ENCODE data around the gene S100PBP. TPM values are rescaled to one million over a fixed set of nuclear protein-coding genes. Genes with fewer than 3 reads are reported as not detected.

The S100PBP gene
- total and polyA plus RNA-seq, 9 of the 15 experiments (the other 6 are each of a cell fraction or from before 2014, with no cell fraction given), result 22.9 to 60.2 (median 32.9) TPM

DNA sequence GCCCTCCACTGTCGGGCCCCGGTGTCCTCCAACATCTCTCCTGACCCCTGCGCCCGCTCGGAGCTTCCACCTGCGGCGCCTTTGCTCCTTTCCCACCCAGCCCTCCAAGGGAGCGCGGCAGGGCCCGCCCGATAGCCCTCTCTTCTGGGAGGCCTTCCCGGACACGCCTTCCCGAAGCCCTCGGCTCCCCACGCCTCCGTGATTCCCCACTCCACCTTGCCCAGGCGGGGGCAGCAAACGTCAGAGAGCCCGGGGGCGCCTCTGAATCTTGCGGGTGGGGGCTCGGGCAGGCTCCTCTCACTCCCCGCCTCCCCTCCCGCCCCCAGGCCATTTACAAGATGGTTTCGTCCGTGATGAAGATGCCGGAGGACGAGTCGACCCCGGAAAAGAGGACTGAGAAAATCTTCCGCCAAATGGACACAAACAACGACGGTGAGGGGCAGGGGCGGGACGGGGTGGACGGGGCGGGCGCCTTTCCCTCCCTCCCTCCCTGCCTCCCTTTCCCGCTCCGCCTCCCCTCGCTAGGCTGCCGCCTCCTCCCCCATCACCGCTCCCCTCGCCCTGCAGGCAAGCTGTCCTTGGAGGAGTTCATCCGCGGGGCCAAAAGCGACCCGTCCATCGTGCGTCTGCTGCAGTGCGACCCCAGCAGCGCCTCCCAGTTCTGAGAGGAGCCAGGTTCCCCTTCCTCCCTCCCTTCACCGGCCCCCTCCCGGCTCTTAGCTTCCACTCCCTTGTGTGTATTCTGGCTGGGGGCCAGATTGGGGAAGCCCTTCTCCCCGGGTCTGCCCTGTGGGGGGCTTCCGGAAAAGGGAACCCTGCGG is 76.0 kb downstream of the S100PBP start:
- intact Hi-C loops (cut with micrococcal nuclease) (no loop called here), in situ Hi-C loops (cut with MboI) (loop anchor here (25.0 kb wide), 1 partner anchor 719 kb away; no protein-coding TSS in a partner anchor)
- peak; percentile 59 for FAIRE-seq
- CTCF ChIA-PET (ENCODE audit: low intra/inter-chr PET ratio), result interaction anchor here (0.6 to 2.7 kb wide), 6 partner anchors 113 to 885 kb away, joined by 3 to 18 read pairs (median 4); no protein-coding TSS in a partner anchor
- Histone ChIP-seq H3K36me3 (ENCODE audit: control insufficient read depth, insufficient read depth, low read length) (no peaks in the 10 kb centered on the region), H3K27ac (ENCODE audit: extremely low read depth, low read depth, low read length) (no peak overlapping the region), H2AFZ (ENCODE audit: low read depth, low read length) (peak overlapping the region; percentile 47), H3K4me2 (ENCODE audit: insufficient read depth, low read length) (peak overlapping the region; percentile 60), H3K9ac (ENCODE audit: insufficient read depth in 1 of 2, low read depth in 2 of 2, low read length in 2 of 2) (peak overlapping the region; percentile 21 to 72; a peak in 3 of 4 replicates), H3K27me3 (ENCODE audit: control insufficient read depth in 2 of 2, insufficient read depth in 2 of 2, low read length in 2 of 2) (peaks cover 5 to 68% of the 10 kb centered on the region in 2 experiments; a peak in 3 of 5 replicates), H3K9me1 (ENCODE audit: control insufficient read depth, insufficient read depth, low read length) (no peaks in the 10 kb centered on the region), H3K9me3 (replicated peaks; ENCODE audit: control insufficient read depth, insufficient read depth, low read depth, low read length) (no peaks in the 10 kb centered on the region), H4K20me1 (replicated peaks; ENCODE audit: control insufficient read depth, insufficient read depth, low read length) (peaks cover 34% of the 10 kb centered on the region), H3K4me1 (replicated peaks in 1 of 2; ENCODE audit: control insufficient read depth in 2 of 2, insufficient read depth in 2 of 2, low read length in 2 of 2) (peaks cover 5 to 18% of the 10 kb centered on the region in 2 experiments; a peak in 3 of 5 replicates), H3K4me3 (peak overlapping the region; percentile 42), H3K79me2 (ENCODE audit: control insufficient read depth, insufficient read depth, low read length) (no peaks in the 10 kb centered on the region)
- DNase-seq (ENCODE audit: extremely low read depth in 1 of 4, low spot score in 3 of 4), result peak; percentile 69 to 86 (median 78)
- 6% methylated on average over 37 of the region's 58 CpGs for WGBS (ENCODE audit: insufficient coverage, low coverage, missing lambda C conversion rate)
- POLR2A ChIA-PET, result interaction anchor here (0.6 to 1.2 kb wide), 8 partner anchors 14 to 243 kb away, joined by 3 to 5 read pairs (median 4); partner anchors contain the start of gene RBBP4
- peak; percentile 80 for ATAC-seq
- no TSS peak for BruUV-seq (replicated peaks)
- TF ChIP-seq, protein P1, sequence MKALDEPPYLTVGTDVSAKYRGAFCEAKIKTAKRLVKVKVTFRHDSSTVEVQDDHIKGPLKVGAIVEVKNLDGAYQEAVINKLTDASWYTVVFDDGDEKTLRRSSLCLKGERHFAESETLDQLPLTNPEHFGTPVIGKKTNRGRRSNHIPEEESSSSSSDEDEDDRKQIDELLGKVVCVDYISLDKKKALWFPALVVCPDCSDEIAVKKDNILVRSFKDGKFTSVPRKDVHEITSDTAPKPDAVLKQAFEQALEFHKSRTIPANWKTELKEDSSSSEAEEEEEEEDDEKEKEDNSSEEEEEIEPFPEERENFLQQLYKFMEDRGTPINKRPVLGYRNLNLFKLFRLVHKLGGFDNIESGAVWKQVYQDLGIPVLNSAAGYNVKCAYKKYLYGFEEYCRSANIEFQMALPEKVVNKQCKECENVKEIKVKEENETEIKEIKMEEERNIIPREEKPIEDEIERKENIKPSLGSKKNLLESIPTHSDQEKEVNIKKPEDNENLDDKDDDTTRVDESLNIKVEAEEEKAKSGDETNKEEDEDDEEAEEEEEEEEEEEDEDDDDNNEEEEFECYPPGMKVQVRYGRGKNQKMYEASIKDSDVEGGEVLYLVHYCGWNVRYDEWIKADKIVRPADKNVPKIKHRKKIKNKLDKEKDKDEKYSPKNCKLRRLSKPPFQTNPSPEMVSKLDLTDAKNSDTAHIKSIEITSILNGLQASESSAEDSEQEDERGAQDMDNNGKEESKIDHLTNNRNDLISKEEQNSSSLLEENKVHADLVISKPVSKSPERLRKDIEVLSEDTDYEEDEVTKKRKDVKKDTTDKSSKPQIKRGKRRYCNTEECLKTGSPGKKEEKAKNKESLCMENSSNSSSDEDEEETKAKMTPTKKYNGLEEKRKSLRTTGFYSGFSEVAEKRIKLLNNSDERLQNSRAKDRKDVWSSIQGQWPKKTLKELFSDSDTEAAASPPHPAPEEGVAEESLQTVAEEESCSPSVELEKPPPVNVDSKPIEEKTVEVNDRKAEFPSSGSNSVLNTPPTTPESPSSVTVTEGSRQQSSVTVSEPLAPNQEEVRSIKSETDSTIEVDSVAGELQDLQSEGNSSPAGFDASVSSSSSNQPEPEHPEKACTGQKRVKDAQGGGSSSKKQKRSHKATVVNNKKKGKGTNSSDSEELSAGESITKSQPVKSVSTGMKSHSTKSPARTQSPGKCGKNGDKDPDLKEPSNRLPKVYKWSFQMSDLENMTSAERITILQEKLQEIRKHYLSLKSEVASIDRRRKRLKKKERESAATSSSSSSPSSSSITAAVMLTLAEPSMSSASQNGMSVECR (CRISPR knock-in tag; IDR thresholded peaks at IDR 0.05), result 0 out of 2 replicates have a peak, but pooled peaks have one; percentile 16
- TF ChIP-seq ZNF12 (CRISPR knock-in tag; IDR thresholded peaks at IDR 0.05) (peak; percentile 40; the same call in 1 of the 2 replicates), RAD21 (CRISPR knock-in tag; conservative IDR thresholded peaks at IDR 0.05 in 1 of 2, IDR thresholded peaks at IDR 0.05 in 1 of 2) (peak; percentile 16 to 62)
- TF ChIP-seq, protein P2, sequence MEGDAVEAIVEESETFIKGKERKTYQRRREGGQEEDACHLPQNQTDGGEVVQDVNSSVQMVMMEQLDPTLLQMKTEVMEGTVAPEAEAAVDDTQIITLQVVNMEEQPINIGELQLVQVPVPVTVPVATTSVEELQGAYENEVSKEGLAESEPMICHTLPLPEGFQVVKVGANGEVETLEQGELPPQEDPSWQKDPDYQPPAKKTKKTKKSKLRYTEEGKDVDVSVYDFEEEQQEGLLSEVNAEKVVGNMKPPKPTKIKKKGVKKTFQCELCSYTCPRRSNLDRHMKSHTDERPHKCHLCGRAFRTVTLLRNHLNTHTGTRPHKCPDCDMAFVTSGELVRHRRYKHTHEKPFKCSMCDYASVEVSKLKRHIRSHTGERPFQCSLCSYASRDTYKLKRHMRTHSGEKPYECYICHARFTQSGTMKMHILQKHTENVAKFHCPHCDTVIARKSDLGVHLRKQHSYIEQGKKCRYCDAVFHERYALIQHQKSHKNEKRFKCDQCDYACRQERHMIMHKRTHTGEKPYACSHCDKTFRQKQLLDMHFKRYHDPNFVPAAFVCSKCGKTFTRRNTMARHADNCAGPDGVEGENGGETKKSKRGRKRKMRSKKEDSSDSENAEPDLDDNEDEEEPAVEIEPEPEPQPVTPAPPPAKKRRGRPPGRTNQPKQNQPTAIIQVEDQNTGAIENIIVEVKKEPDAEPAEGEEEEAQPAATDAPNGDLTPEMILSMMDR (IDR thresholded peaks at IDR 0.05 in 2 of 3, conservative IDR thresholded peaks at IDR 0.05 in 1 of 3; ENCODE audit: insufficient read depth in 2 of 3, low read depth in 1 of 3, low read length in 3 of 3), result peak in 1 of 3 experiments; percentile 51; a peak in 3 of 6 replicates
- TF ChIP-seq, protein P3, sequence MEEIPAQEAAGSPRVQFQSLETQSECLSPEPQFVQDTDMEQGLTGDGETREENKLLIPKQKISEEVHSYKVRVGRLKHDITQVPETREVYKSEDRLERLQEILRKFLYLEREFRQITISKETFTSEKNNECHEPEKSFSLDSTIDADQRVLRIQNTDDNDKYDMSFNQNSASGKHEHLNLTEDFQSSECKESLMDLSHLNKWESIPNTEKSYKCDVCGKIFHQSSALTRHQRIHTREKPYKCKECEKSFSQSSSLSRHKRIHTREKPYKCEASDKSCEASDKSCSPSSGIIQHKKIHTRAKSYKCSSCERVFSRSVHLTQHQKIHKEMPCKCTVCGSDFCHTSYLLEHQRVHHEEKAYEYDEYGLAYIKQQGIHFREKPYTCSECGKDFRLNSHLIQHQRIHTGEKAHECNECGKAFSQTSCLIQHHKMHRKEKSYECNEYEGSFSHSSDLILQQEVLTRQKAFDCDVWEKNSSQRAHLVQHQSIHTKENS (CRISPR knock-in tag; IDR thresholded peaks at IDR 0.05), result no peak
- TF ChIP-seq, protein P4, sequence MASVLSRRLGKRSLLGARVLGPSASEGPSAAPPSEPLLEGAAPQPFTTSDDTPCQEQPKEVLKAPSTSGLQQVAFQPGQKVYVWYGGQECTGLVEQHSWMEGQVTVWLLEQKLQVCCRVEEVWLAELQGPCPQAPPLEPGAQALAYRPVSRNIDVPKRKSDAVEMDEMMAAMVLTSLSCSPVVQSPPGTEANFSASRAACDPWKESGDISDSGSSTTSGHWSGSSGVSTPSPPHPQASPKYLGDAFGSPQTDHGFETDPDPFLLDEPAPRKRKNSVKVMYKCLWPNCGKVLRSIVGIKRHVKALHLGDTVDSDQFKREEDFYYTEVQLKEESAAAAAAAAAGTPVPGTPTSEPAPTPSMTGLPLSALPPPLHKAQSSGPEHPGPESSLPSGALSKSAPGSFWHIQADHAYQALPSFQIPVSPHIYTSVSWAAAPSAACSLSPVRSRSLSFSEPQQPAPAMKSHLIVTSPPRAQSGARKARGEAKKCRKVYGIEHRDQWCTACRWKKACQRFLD (CRISPR knock-in tag; IDR thresholded peaks at IDR 0.05), result no peak
- TF ChIP-seq, protein P5, sequence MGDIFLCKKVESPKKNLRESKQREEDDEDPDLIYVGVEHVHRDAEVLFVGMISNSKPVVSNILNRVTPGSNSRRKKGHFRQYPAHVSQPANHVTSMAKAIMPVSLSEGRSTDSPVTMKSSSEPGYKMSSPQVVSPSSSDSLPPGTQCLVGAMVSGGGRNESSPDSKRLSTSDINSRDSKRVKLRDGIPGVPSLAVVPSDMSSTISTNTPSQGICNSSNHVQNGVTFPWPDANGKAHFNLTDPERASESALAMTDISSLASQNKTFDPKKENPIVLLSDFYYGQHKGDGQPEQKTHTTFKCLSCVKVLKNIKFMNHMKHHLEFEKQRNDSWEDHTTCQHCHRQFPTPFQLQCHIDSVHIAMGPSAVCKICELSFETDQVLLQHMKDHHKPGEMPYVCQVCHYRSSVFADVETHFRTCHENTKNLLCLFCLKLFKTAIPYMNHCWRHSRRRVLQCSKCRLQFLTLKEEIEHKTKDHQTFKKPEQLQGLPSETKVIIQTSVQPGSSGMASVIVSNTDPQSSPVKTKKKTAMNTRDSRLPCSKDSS (IDR thresholded peaks at IDR 0.05; ENCODE audit: low read depth, partially characterized antibody), result no peak

Data from K562 (cell line).